ENCODE results near the gene SH3GL1. TPM values are rescaled to one million over a fixed set of nuclear protein-coding genes. Genes with fewer than 3 reads are reported as not detected.

The SH3GL1 gene
- polyA plus RNA-seq, 2 of the 4 experiments (the other 2 are of a cell fraction) = 20.1 to 34.7 TPM

DNA sequence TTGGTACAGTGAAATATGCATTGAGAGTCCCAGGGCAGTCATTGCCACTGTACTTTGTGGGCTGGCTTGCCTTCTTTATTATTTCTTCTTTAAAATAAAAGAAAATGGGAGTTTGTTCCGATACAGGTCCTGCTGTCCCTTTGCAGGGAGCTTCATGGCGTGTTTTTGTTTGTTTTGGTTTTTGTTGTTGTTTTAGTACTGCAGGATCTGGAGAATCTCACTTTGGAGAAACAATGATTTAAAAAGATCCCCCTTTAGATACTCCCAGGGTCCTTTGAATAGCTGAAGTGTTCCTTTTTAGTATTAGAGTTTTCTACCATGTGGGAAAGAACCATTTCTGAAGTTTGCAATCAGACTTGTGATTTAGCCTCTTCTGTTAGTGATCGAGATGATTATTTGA is 13.2 kb upstream of the SH3GL1 start:
- ATAC-seq (no peak), FAIRE-seq (no peak), DNase-seq (ENCODE audit: low read depth in 1 of 2, low spot score in 1 of 2) (no peak)
- TF ChIP-seq EHF (CRISPR knock-in tag; IDR thresholded peaks at IDR 0.05) = no peak
- TF ChIP-seq USF2 (IDR thresholded peaks at IDR 0.05) = no peak
- TF ChIP-seq, protein P1, sequence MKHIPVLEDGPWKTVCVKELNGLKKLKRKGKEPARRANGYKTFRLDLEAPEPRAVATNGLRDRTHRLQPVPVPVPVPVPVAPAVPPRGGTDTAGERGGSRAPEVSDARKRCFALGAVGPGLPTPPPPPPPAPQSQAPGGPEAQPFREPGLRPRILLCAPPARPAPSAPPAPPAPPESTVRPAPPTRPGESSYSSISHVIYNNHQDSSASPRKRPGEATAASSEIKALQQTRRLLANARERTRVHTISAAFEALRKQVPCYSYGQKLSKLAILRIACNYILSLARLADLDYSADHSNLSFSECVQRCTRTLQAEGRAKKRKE (CRISPR knock-in tag; IDR thresholded peaks at IDR 0.05; ENCODE audit: low read depth) = no peak
- TF ChIP-seq POLR2A (IDR thresholded peaks at IDR 0.05; ENCODE audit: low read length) = no peak
- TF ChIP-seq MAZ (IDR thresholded peaks at IDR 0.05; ENCODE audit: borderline replicate concordance, low read depth, low read length) = no peak
- TF ChIP-seq, protein P2, sequence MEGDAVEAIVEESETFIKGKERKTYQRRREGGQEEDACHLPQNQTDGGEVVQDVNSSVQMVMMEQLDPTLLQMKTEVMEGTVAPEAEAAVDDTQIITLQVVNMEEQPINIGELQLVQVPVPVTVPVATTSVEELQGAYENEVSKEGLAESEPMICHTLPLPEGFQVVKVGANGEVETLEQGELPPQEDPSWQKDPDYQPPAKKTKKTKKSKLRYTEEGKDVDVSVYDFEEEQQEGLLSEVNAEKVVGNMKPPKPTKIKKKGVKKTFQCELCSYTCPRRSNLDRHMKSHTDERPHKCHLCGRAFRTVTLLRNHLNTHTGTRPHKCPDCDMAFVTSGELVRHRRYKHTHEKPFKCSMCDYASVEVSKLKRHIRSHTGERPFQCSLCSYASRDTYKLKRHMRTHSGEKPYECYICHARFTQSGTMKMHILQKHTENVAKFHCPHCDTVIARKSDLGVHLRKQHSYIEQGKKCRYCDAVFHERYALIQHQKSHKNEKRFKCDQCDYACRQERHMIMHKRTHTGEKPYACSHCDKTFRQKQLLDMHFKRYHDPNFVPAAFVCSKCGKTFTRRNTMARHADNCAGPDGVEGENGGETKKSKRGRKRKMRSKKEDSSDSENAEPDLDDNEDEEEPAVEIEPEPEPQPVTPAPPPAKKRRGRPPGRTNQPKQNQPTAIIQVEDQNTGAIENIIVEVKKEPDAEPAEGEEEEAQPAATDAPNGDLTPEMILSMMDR (IDR thresholded peaks at IDR 0.05) = no peak
- TF ChIP-seq, protein P3, sequence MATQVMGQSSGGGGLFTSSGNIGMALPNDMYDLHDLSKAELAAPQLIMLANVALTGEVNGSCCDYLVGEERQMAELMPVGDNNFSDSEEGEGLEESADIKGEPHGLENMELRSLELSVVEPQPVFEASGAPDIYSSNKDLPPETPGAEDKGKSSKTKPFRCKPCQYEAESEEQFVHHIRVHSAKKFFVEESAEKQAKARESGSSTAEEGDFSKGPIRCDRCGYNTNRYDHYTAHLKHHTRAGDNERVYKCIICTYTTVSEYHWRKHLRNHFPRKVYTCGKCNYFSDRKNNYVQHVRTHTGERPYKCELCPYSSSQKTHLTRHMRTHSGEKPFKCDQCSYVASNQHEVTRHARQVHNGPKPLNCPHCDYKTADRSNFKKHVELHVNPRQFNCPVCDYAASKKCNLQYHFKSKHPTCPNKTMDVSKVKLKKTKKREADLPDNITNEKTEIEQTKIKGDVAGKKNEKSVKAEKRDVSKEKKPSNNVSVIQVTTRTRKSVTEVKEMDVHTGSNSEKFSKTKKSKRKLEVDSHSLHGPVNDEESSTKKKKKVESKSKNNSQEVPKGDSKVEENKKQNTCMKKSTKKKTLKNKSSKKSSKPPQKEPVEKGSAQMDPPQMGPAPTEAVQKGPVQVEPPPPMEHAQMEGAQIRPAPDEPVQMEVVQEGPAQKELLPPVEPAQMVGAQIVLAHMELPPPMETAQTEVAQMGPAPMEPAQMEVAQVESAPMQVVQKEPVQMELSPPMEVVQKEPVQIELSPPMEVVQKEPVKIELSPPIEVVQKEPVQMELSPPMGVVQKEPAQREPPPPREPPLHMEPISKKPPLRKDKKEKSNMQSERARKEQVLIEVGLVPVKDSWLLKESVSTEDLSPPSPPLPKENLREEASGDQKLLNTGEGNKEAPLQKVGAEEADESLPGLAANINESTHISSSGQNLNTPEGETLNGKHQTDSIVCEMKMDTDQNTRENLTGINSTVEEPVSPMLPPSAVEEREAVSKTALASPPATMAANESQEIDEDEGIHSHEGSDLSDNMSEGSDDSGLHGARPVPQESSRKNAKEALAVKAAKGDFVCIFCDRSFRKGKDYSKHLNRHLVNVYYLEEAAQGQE (IDR thresholded peaks at IDR 0.05) = no peak
- no peak for TF ChIP-seq BHLHE40 (IDR thresholded peaks at IDR 0.05; ENCODE audit: low read depth, low read length)
- TF ChIP-seq MYC (IDR thresholded peaks at IDR 0.05; ENCODE audit: borderline replicate concordance, low read length) = no peak
- no peak for TF ChIP-seq PHF8 (IDR thresholded peaks at IDR 0.05; ENCODE audit: borderline replicate concordance, low read depth)
- no peak for TF ChIP-seq JUNB (IDR thresholded peaks at IDR 0.05)
- TF ChIP-seq RNF2 (IDR thresholded peaks at IDR 0.05; ENCODE audit: borderline replicate concordance, low read depth) = no peak
- no peak for TF ChIP-seq JUN (IDR thresholded peaks at IDR 0.05)
- TF ChIP-seq EP300 (IDR thresholded peaks at IDR 0.05) = no peak
- no peak for TF ChIP-seq KDM1A (IDR thresholded peaks at IDR 0.05; ENCODE audit: low read depth)
- TF ChIP-seq ZFP36 (IDR thresholded peaks at IDR 0.05; ENCODE audit: borderline replicate concordance, partially characterized antibody) = no peak
- no peak for TF ChIP-seq CHD2 (IDR thresholded peaks at IDR 0.05; ENCODE audit: low read length, partially characterized antibody)
- 92% methylated on average over 3 of the region's 3 CpGs for WGBS (ENCODE audit: missing lambda C conversion rate)
- CTCF ChIA-PET = interaction anchor here (0.6 to 3.6 kb wide), 2 partner anchors 13 to 207 kb away, joined by 3 to 15 read pairs; partner anchors contain the start of gene SH3GL1
- no peak overlapping the region for H3K4me3 ChIP-seq
- peaks cover 9% of the 10 kb centered on the region; the same call in 1 of the 3 replicates for H3K4me1 ChIP-seq
- no peaks in the 10 kb centered on the region for H3K9me3 ChIP-seq
- POLR2A ChIA-PET = no interaction called here
- no peak overlapping the region for H3K27ac ChIP-seq
- H3K4me2 ChIP-seq = no peak overlapping the region

DNA sequence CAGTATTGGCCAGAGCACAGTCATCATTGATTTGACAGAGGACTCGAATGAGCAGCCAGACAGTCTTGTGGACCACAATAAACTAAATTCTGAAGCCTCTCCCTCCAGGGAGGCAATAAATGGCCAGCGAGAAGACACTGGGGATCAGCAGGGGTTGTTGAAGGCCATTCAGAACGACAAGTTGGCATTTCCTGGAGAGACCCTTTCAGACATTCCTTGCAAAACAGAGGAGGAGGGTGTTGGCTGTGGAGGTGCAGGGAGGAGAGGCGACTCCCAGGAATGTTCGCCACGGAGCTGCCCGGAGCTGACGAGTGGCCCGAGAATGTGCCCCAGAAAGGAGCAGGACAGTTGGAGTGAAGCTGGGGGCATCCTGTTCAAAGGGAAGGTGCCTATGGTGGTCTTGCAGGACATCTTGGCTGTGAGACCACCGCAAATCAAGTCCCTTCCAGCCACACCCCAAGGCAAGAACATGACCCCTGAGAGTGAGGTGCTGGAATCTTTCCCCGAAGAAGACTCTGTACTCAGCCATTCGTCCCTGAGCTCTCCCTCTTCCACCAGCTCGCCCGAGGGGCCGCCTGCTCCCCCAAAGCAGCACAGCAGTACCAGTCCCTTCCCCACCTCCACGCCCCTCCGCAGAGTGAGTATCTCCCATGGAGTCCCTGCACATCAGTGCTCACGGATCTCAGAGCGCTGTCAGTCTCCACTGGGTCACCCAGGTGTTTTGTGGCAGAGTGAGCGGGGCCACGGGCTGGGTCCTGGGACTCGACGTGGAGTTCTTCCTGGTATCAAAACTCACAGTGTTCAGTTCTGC is 9.0 kb upstream of the SH3GL1 start:
- WGBS (ENCODE audit: missing lambda C conversion rate) = 91% methylated on average over 22 of the region's 23 CpGs
- no peak for ATAC-seq
- Histone ChIP-seq H3K27ac (no peak overlapping the region), H3K4me3 (no peak overlapping the region), H3K4me1 (peaks cover 8% of the 10 kb centered on the region), H3K4me2 (no peak overlapping the region), H3K9me3 (no peaks in the 10 kb centered on the region)
- TF ChIP-seq MAFK (IDR thresholded peaks at IDR 0.05; ENCODE audit: partially characterized antibody) (no peak), EHF (CRISPR knock-in tag; IDR thresholded peaks at IDR 0.05) (no peak), RCOR1 (IDR thresholded peaks at IDR 0.05; ENCODE audit: low read depth, low read length) (no peak), HOXA7 (CRISPR knock-in tag; IDR thresholded peaks at IDR 0.05) (no peak), FOSB (CRISPR knock-in tag; IDR thresholded peaks at IDR 0.05) (no peak), JUNB (IDR thresholded peaks at IDR 0.05) (no peak), ESRRA (IDR thresholded peaks at IDR 0.05; ENCODE audit: borderline replicate concordance, low read length) (no peak), HDAC2 (IDR thresholded peaks at IDR 0.05) (no peak)
- TF ChIP-seq, protein P4, sequence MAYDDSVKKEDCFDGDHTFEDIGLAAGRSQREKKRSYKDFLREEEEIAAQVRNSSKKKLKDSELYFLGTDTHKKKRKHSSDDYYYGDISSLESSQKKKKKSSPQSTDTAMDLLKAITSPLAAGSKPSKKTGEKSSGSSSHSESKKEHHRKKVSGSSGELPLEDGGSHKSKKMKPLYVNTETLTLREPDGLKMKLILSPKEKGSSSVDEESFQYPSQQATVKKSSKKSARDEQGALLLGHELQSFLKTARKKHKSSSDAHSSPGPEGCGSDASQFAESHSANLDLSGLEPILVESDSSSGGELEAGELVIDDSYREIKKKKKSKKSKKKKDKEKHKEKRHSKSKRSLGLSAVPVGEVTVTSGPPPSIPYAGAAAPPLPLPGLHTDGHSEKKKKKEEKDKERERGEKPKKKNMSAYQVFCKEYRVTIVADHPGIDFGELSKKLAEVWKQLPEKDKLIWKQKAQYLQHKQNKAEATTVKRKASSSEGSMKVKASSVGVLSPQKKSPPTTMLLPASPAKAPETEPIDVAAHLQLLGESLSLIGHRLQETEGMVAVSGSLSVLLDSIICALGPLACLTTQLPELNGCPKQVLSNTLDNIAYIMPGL (CRISPR knock-in tag; IDR thresholded peaks at IDR 0.05; ENCODE audit: borderline replicate concordance) = no peak
- CTCF ChIA-PET = interaction anchor here (1.2 kb wide), 1 partner anchor 8 kb away, joined by 5 read pairs; no protein-coding TSS in a partner anchor
- POLR2A ChIA-PET = no interaction called here
- FAIRE-seq = no peak
- DNase-seq (ENCODE audit: low read depth in 1 of 2, low spot score in 1 of 2) = no peak
